Measurements from ENCODE around the gene MBNL2. TPM values are rescaled to one million over a fixed set of nuclear protein-coding genes. Genes with fewer than 3 reads are reported as not detected.

The MBNL2 gene
- total and polyA plus RNA-seq, 10 of the 15 experiments (the other 5 are each of a cell fraction or from before 2014, with no cell fraction given) = 1.6 to 9.7 (median 6.7) TPM

GRCh38 chr13:97417698-97418097, 195.6 kb downstream of the MBNL2 start:
- CTCF ChIA-PET = interaction anchor here (1.4 kb wide), 1 partner anchor 157 kb away, joined by 3 read pairs; no protein-coding TSS in a partner anchor
- ATAC-seq (no peak), DNase-seq (ENCODE audit: low read depth, low spot score) (no peak), FAIRE-seq (no peak)
- Histone ChIP-seq H3K4me1 (ENCODE audit: control insufficient read depth, insufficient read depth, low read length) (no peaks in the 10 kb centered on the region), H3K36me3 (ENCODE audit: control insufficient read depth in 2 of 2, insufficient read depth in 2 of 2, low read length in 1 of 2) (no peaks in the 10 kb centered on the region), H2AFZ (ENCODE audit: control insufficient read depth, low read depth, low read length) (no peak overlapping the region), H3K27me3 (replicated peaks in 1 of 2; ENCODE audit: control insufficient read depth in 2 of 2, insufficient read depth in 2 of 2, low read length in 1 of 2) (no peaks in the 10 kb centered on the region), H3K9ac (ENCODE audit: control insufficient read depth, insufficient read depth, low read length) (no peak overlapping the region), H3K4me2 (ENCODE audit: control insufficient read depth, insufficient read depth) (no peak overlapping the region), H4K20me1 (ENCODE audit: control insufficient read depth, insufficient read depth) (no peaks in the 10 kb centered on the region), H3K9me3 (replicated peaks; ENCODE audit: control insufficient read depth, insufficient read depth, low read length) (no peaks in the 10 kb centered on the region), H3K27ac (ENCODE audit: control insufficient read depth, insufficient read depth) (no peak overlapping the region), H3K79me2 (ENCODE audit: control insufficient read depth, insufficient read depth, low read length) (no peaks in the 10 kb centered on the region), H3K4me3 (no peak overlapping the region)
- SMC1A ChIA-PET (ENCODE audit: uncharacterized antibody, unreplicated experiment) = no interaction called here
- intact Hi-C loops (cut with micrococcal nuclease; ENCODE audit: unreplicated experiment) (no loop called here), in situ Hi-C loops (cut with MboI) (no loop called here)
- no peak for TF ChIP-seq MTA3 (IDR thresholded peaks at IDR 0.05; ENCODE audit: borderline replicate concordance, low read length)
- no peak for TF ChIP-seq MTA2 (IDR thresholded peaks at IDR 0.05; ENCODE audit: low read depth)
- no peak for TF ChIP-seq HDGF (IDR thresholded peaks at IDR 0.05)
- RAD21 ChIA-PET (ENCODE audit: unreplicated experiment) = no interaction called here
- no TSS peak for BruUV-seq (replicated peaks)
- WGBS (ENCODE audit: insufficient coverage, insufficient replicate concordance, low lambda C conversion rate, missing lambda C conversion rate) = 49% methylated on average over 5 of the region's 5 CpGs
- POLR2A ChIA-PET = no interaction called here

- FAIRE-seq (no peak), DNase-seq (ENCODE audit: low read depth, low spot score) (no peak), ATAC-seq (no peak)
- no peak overlapping the region for H3K9ac ChIP-seq (ENCODE audit: control insufficient read depth, insufficient read depth, low read length)
- H3K4me3 ChIP-seq = no peak overlapping the region
- no TSS peak for BruUV-seq (replicated peaks)
- SMC1A ChIA-PET (ENCODE audit: uncharacterized antibody, unreplicated experiment) = interaction anchor here (1.0 to 1.8 kb wide), 4 partner anchors 9 to 153 kb away, joined by 3 to 4 read pairs (median 4); no protein-coding TSS in a partner anchor
- H3K79me2 ChIP-seq (ENCODE audit: control insufficient read depth, insufficient read depth, low read length) = no peaks in the 10 kb centered on the region
- H3K36me3 ChIP-seq (ENCODE audit: control insufficient read depth in 2 of 2, insufficient read depth in 2 of 2, low read length in 1 of 2) = no peaks in the 10 kb centered on the region
- H3K4me2 ChIP-seq (ENCODE audit: control insufficient read depth, insufficient read depth) = no peak overlapping the region
- H3K27ac ChIP-seq (ENCODE audit: control insufficient read depth, insufficient read depth) = no peak overlapping the region
- in situ Hi-C loops (cut with MboI) = no loop called here
- no peak overlapping the region for H2AFZ ChIP-seq (ENCODE audit: control insufficient read depth, low read depth, low read length)
- H4K20me1 ChIP-seq (ENCODE audit: control insufficient read depth, insufficient read depth) = no peaks in the 10 kb centered on the region
- no peaks in the 10 kb centered on the region for H3K4me1 ChIP-seq (ENCODE audit: control insufficient read depth, insufficient read depth, low read length)
- POLR2A ChIA-PET = interaction anchor here (1.3 kb wide), 1 partner anchor 9 kb away, joined by 5 read pairs; no protein-coding TSS in a partner anchor
- no peaks in the 10 kb centered on the region for H3K9me3 ChIP-seq (replicated peaks; ENCODE audit: control insufficient read depth, insufficient read depth, low read length)
- CTCF ChIA-PET = interaction anchor here (1.1 kb wide), 1 partner anchor 10 kb away, joined by 3 read pairs; no protein-coding TSS in a partner anchor
- 53% methylated on average over 8 of the region's 8 CpGs for WGBS (ENCODE audit: insufficient coverage, insufficient replicate concordance, low lambda C conversion rate, missing lambda C conversion rate)
- no peaks in the 10 kb centered on the region for H3K27me3 ChIP-seq (replicated peaks in 1 of 2; ENCODE audit: control insufficient read depth in 2 of 2, insufficient read depth in 2 of 2, low read length in 1 of 2)
- RAD21 ChIA-PET (ENCODE audit: unreplicated experiment) = interaction anchor here (0.6 kb wide), 1 partner anchor 1722 kb away, joined by 3 read pairs; no protein-coding TSS in a partner anchor
- intact Hi-C loops (cut with micrococcal nuclease; ENCODE audit: unreplicated experiment) = no loop called here
- TF ChIP-seq IRF3 (IDR thresholded peaks at IDR 0.05) (no peak), BCL3 (IDR thresholded peaks at IDR 0.05; ENCODE audit: borderline replicate concordance, insufficient read depth, low read depth, low read length, poor library complexity, severe bottlenecking) (no peak), USF2 (IDR thresholded peaks at IDR 0.05; ENCODE audit: borderline replicate concordance, low read depth, low read length) (no peak), IRF4 (IDR thresholded peaks at IDR 0.05; ENCODE audit: low read depth, low read length) (no peak), SMARCA5 (IDR thresholded peaks at IDR 0.05) (no peak), ZBTB33 (IDR thresholded peaks at IDR 0.05) (no peak)
These were observed 200.3 kb downstream of the MBNL2 start for GRCh38 chr13:97422118-97423054.

Measured in GM12878 (cell line).